ENCODE data around the gene SMARCAL1. TPM values are rescaled to one million over a fixed set of nuclear protein-coding genes. Genes with fewer than 3 reads are reported as not detected.
A peak's percentile ranks its signal among the peaks of the same experiment; 100 is the strongest.

The SMARCAL1 gene
- total and polyA plus RNA-seq, 2 donors (not counting 1 experiment from before 2014, with no cell fraction given): 20.2 to 46.7 TPM

- Histone ChIP-seq H2AFZ (ENCODE audit: insufficient read depth, low read depth, low read length, poor library complexity, severe bottlenecking) (no peak overlapping the region), H3K9ac (ENCODE audit: low read length) (no peak overlapping the region), H3K9me3 (ENCODE audit: control extremely low read depth in 1 of 3, control insufficient read depth in 2 of 3, insufficient read depth in 1 of 3, low read length in 2 of 3) (no peaks in the 10 kb centered on the region), H3K4me1 (ENCODE audit: control insufficient read depth in 2 of 2, insufficient read depth in 2 of 2, low read length in 2 of 2) (no peaks in the 10 kb centered on the region), H3K4me2 (replicated peaks; ENCODE audit: low read depth, low read length, poor library complexity, severe bottlenecking) (no peak overlapping the region), H4K20me1 (ENCODE audit: control insufficient read depth, insufficient read depth, low read length, poor library complexity, severe bottlenecking) (no peaks in the 10 kb centered on the region), H3K27me3 (replicated peaks in 1 of 4; ENCODE audit: control extremely low read depth in 1 of 4, control insufficient read depth in 3 of 4, insufficient read depth in 4 of 4, low read length in 3 of 4) (no peaks in the 10 kb centered on the region), H3K36me3 (replicated peaks in 1 of 2; ENCODE audit: control extremely low read depth in 1 of 2, control insufficient read depth in 1 of 2, extremely low read depth in 1 of 2, insufficient read depth in 2 of 2, low read length in 1 of 2) (no peaks in the 10 kb centered on the region), H3K27ac (ENCODE audit: low read length in 2 of 2) (no peak overlapping the region), H3K4me3 (ENCODE audit: control extremely low read depth in 1 of 5, extremely low read depth in 1 of 5, insufficient read depth in 1 of 5, low read depth in 2 of 5, low read length in 4 of 5) (no peak overlapping the region), H3K79me2 (ENCODE audit: control insufficient read depth, insufficient read depth, low read length) (no peaks in the 10 kb centered on the region)
- ATAC-seq (ENCODE audit: low read depth): peak; percentile 36
- peak; percentile 61 for DNase-seq
- Mint-ChIP-seq H3K27me3 (no peaks in the 10 kb centered on the region), H3K27ac (no peak overlapping the region), H3K4me1 (no peaks in the 10 kb centered on the region), H3K9me3 (ENCODE audit: insufficient read depth) (no peaks in the 10 kb centered on the region), H3K4me3 (no peak overlapping the region)
- TF ChIP-seq CTCF (IDR thresholded peaks at IDR 0.05) (peak; percentile 70), EZH2 (IDR thresholded peaks at IDR 0.05; ENCODE audit: borderline replicate concordance, insufficient read depth, low read depth, low read length, poor library complexity, severe bottlenecking) (no peak)
- WGBS (ENCODE audit: insufficient coverage): no CpG with 5 or more reads among the region's 3 CpGs
- intact Hi-C loops (cut with micrococcal nuclease): loop anchor here (2.0 to 5.0 kb wide), 2 partner anchors 993 to 1194 kb away; no protein-coding TSS in a partner anchor
- ChIA-PET POLR2A (no interaction called here), CTCF (interaction anchor here (0.7 to 3.8 kb wide), 8 partner anchors 10 to 1194 kb away, joined by 3 to 32 read pairs (median 4); partner anchors contain the start of gene RPL37A)
These were observed 107.0 kb downstream of the SMARCAL1 start for GRCh38 chr2:216519154-216519762.

GRCh38 chr2:216520112-216520511 lies 107.8 kb downstream of the SMARCAL1 start:
- no peaks in the 10 kb centered on the region for H3K4me1 Mint-ChIP-seq
- H3K4me3 Mint-ChIP-seq: no peak overlapping the region
- H3K4me3 ChIP-seq (ENCODE audit: control extremely low read depth in 1 of 5, extremely low read depth in 1 of 5, insufficient read depth in 1 of 5, low read depth in 2 of 5, low read length in 4 of 5): no peak overlapping the region
- no peak overlapping the region for H2AFZ ChIP-seq (ENCODE audit: insufficient read depth, low read depth, low read length, poor library complexity, severe bottlenecking)
- H3K27me3 ChIP-seq (replicated peaks in 1 of 4; ENCODE audit: control extremely low read depth in 1 of 4, control insufficient read depth in 3 of 4, insufficient read depth in 4 of 4, low read length in 3 of 4): no peaks in the 10 kb centered on the region
- DNase-seq (no peak), ATAC-seq (ENCODE audit: low read depth) (no peak)
- POLR2A ChIA-PET: no interaction called here
- no peaks in the 10 kb centered on the region for H3K9me3 Mint-ChIP-seq (ENCODE audit: insufficient read depth)
- TF ChIP-seq EZH2 (IDR thresholded peaks at IDR 0.05; ENCODE audit: borderline replicate concordance, insufficient read depth, low read depth, low read length, poor library complexity, severe bottlenecking) (no peak), CTCF (IDR thresholded peaks at IDR 0.05) (no peak)
- H3K9me3 ChIP-seq (ENCODE audit: control extremely low read depth in 1 of 3, control insufficient read depth in 2 of 3, insufficient read depth in 1 of 3, low read length in 2 of 3): no peaks in the 10 kb centered on the region
- intact Hi-C loops (cut with micrococcal nuclease): no loop called here
- 98% methylated on average over 4 of the region's 4 CpGs for WGBS (ENCODE audit: insufficient coverage)
- no peaks in the 10 kb centered on the region for H3K27me3 Mint-ChIP-seq
- CTCF ChIA-PET: interaction anchor here (0.5 to 3.8 kb wide), 8 partner anchors 11 to 1193 kb away, joined by 3 to 32 read pairs (median 5); partner anchors contain the start of gene RPL37A
- H4K20me1 ChIP-seq (ENCODE audit: control insufficient read depth, insufficient read depth, low read length, poor library complexity, severe bottlenecking): no peaks in the 10 kb centered on the region
- H3K27ac ChIP-seq (ENCODE audit: low read length in 2 of 2): no peak overlapping the region
- H3K4me2 ChIP-seq (replicated peaks; ENCODE audit: low read depth, low read length, poor library complexity, severe bottlenecking): no peak overlapping the region
- no peaks in the 10 kb centered on the region for H3K36me3 ChIP-seq (replicated peaks in 1 of 2; ENCODE audit: control extremely low read depth in 1 of 2, control insufficient read depth in 1 of 2, extremely low read depth in 1 of 2, insufficient read depth in 2 of 2, low read length in 1 of 2)
- H3K27ac Mint-ChIP-seq: no peak overlapping the region
- no peak overlapping the region for H3K9ac ChIP-seq (ENCODE audit: low read length)
- H3K79me2 ChIP-seq (ENCODE audit: control insufficient read depth, insufficient read depth, low read length): no peaks in the 10 kb centered on the region
- no peaks in the 10 kb centered on the region for H3K4me1 ChIP-seq (ENCODE audit: control insufficient read depth in 2 of 2, insufficient read depth in 2 of 2, low read length in 2 of 2)

All from B cell (primary cell).